Naive B cell (primary cell): ENCODE data around the gene ABHD18. TPM values are rescaled to one million over a fixed set of nuclear protein-coding genes. Genes with fewer than 3 reads are reported as not detected.
"Not testable (repeated sequence)": the region's sequence is repeated elsewhere in the genome, so short reads cannot be mapped to it uniquely, and the experiment has no call there.

Experiments used
- ATAC-seq, 2 donors: fragments of 150-1000 bp; cut with Tn5 transposase; 2 replicates each; pipeline ENCODE4 v1.10.0; 2021; ENCODE audit warnings: low read depth in 2 of 2, mild to moderate bottlenecking in 2 of 2, moderate library complexity in 2 of 2
- DNase-seq: peaks from one replicate; pipeline ENCODE4 v3.0.0; 2022
- H3K27ac Mint-ChIP-seq, 6 donors: one replicate each; pipeline ENCODE4 v1.8.0; 2020 to 2022; ENCODE audit warnings: mild to moderate bottlenecking in 6 of 6, mixed read lengths in 6 of 6, moderate library complexity in 5 of 6, inconsistent platforms in 2 of 6
- H3K27me3 Mint-ChIP-seq, 3 donors: one replicate each; pipeline ENCODE4 v1.8.0; 2021 to 2022; ENCODE audit warnings: mixed read lengths in 3 of 3, mild to moderate bottlenecking in 1 of 3
- H3K36me3 Mint-ChIP-seq, 2 donors: one replicate each; pipeline ENCODE4 v1.8.0; 2020 to 2022; ENCODE audit warnings: mixed read lengths in 2 of 2, inconsistent platforms in 1 of 2, mild to moderate bottlenecking in 1 of 2
- H3K4me1 Mint-ChIP-seq, 3 donors: one replicate each; pipeline ENCODE4 v1.8.0; 2020 to 2022; ENCODE audit warnings: mixed read lengths in 3 of 3, inconsistent platforms in 1 of 3, mild to moderate bottlenecking in 1 of 3, moderate library complexity in 1 of 3
- H3K4me3 Mint-ChIP-seq, 8 donors: one replicate each; pipeline ENCODE4 v1.8.0; 2020 to 2022; ENCODE audit warnings: mild to moderate bottlenecking in 8 of 8, mixed read lengths in 8 of 8, moderate library complexity in 8 of 8, inconsistent platforms in 2 of 8
- H3K9me3 Mint-ChIP-seq, 7 donors: one replicate each; pipeline ENCODE4 v1.8.0; 2020 to 2022; ENCODE audit warnings: mixed read lengths in 7 of 7, mild to moderate bottlenecking in 5 of 7, inconsistent platforms in 2 of 7, moderate library complexity in 1 of 7
- polyA plus RNA-seq, 6 donors: library from polyadenylated mRNA; unstranded; fragments of 300-500 nt; fragmentation: Illumina TruSeq; gene quantifications; one replicate each; pipeline ENCODE4 v1.2.3, GENCODE V29; 2021; ENCODE audit warnings: low read depth in 6 of 6

Gene ABHD18
- polyA plus RNA-seq, 6 donors from 2014 or later: 3.4 to 12.3 (median 8.5) TPM

DNA sequence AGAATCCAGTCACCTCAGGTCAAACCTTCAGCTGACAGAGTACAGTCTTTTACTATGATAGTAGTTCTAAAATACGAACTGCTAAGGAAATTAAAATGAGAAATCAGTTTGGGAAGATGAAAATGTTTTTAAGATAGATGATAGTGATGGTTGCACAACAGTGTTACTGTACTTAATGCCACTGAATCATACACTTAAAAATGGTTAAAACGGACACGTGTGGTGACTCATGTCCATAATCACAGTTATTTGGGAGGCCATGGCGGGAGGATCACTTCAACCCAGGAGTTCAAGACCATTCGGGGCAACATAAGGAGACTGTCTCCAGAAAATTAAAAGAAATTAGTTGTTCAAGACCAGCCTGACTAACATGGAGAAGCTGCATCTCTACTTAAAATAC, 41.4 kb downstream of the ABHD18 start:
- H3K27me3 Mint-ChIP-seq: no peaks in the 10 kb centered on the region
- H3K36me3 Mint-ChIP-seq: peaks cover 8 to 22% of the 10 kb centered on the region in 2 donors
- no peak for DNase-seq

DNA sequence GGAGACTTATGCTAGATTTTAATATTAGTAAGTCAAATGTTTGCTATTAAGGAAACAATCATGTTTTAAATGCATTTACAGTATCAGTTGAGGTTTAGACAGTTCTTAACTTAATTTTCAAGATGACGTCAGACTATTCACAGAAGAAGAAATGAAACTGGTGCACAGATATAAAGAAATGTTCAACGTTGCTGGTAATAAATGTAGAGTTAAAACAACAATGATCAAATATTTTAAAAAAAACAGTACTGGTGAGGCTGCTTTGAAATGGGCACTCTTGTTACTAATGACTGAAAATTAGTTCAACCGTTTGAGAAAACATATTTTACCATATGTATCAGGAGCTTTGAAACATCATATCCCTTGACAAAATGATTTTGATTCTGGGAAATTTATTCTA, 44.2 kb downstream of the ABHD18 start:
- Mint-ChIP-seq H3K36me3 (peaks cover 14 to 23% of the 10 kb centered on the region in 2 donors), H3K27ac (peak overlapping the region in 1 of 6 donors; percentile 11), H3K4me1 (peaks cover 0 to 4% (median 0%) of the 10 kb centered on the region in 3 donors), H3K27me3 (no peaks in the 10 kb centered on the region), H3K4me3 (no peak overlapping the region), H3K9me3 (peaks cover 0 to 4% (median 0%) of the 10 kb centered on the region in 7 donors)
- DNase-seq (no peak), ATAC-seq (no peak)

More for the DNA sequence above, 41.4 kb downstream of the ABHD18 start:
- ATAC-seq: no peak
- no peak overlapping the region for H3K27ac Mint-ChIP-seq
- H3K4me3 Mint-ChIP-seq: no peak overlapping the region
- H3K4me1 Mint-ChIP-seq: peaks cover 0 to 4% (median 0%) of the 10 kb centered on the region in 3 donors
- H3K9me3 Mint-ChIP-seq: no peaks in the 10 kb centered on the region

- peaks cover 16 to 19% of the 10 kb centered on the region in 2 donors for H3K36me3 Mint-ChIP-seq
- H3K4me1 Mint-ChIP-seq: no peaks in the 10 kb centered on the region
- peaks cover 0 to 6% (median 0%) of the 10 kb centered on the region in 7 donors for H3K9me3 Mint-ChIP-seq
- no peak for ATAC-seq
- H3K27ac Mint-ChIP-seq: no peak overlapping the region
- no peak for DNase-seq
- H3K4me3 Mint-ChIP-seq: no peak overlapping the region
- no peaks in the 10 kb centered on the region for H3K27me3 Mint-ChIP-seq
These were observed 60.1 kb downstream of the ABHD18 start for GRCh38 chr4:128025319-128025718.

DNA sequence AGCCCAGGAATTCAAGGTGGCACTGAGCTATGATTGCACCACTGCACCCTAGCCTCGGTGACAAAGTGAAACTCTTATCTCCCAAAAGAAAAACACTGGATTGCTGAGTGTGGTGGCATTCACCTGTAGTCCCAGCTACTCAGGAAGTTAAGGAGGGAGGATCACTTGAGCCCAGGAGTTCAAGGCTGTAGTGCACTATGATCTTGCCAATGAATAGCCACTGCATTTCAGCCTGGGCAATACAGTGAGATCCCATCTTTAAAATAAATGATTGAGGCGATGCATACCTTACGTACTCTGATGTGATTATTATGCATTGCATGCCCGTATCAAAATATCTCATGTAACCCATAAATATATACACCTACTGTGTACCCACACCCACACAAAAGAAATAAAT, 64.7 kb downstream of the ABHD18 start:
- DNase-seq (no peak), ATAC-seq (no peak)
- Mint-ChIP-seq H3K9me3 (no peaks in the 10 kb centered on the region), H3K4me3 (no peak overlapping the region), H3K36me3 (peaks cover 5 to 8% of the 10 kb centered on the region in 2 donors), H3K27me3 (no peaks in the 10 kb centered on the region), H3K27ac (no peak overlapping the region), H3K4me1 (no peaks in the 10 kb centered on the region)

GRCh38 chr4:128031756-128032384, 66.7 kb downstream of the ABHD18 start:
- Mint-ChIP-seq H3K27me3 (no peaks in the 10 kb centered on the region), H3K4me1 (no peaks in the 10 kb centered on the region), H3K27ac (peak overlapping the region in 2 of 6 donors; percentile 54 to 57), H3K36me3 (peaks cover 0 to 8% of the 10 kb centered on the region in 2 donors), H3K4me3 (no peak overlapping the region), H3K9me3 (no peaks in the 10 kb centered on the region)
- DNase-seq: no peak
- ATAC-seq: no peak

DNA sequence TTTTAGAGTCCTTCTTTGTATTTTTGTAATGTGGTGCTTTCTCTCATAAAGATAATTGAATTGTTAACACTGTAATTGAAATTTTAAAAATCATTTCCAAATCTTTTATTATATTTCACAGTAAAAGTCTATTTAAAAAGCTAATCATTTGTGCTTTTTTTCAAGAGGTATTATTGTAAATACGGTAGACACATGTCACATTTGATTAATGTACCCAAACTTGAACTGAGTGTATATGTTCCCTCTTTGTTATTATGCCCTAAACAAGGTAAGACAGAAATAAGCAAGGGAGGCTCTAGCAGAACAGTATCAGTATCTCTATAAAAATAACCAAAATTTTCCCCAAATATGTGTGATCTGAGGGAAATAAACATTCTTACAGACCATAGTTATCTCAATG, 74.4 kb downstream of the ABHD18 start:
- Mint-ChIP-seq H3K36me3 (no peaks in the 10 kb centered on the region), H3K4me3 (no peak overlapping the region), H3K27ac (peak overlapping the region in 1 of 6 donors; percentile 55), H3K27me3 (no peaks in the 10 kb centered on the region), H3K9me3 (no peaks in the 10 kb centered on the region), H3K4me1 (no peaks in the 10 kb centered on the region)
- DNase-seq (no peak), ATAC-seq (no peak)

DNA sequence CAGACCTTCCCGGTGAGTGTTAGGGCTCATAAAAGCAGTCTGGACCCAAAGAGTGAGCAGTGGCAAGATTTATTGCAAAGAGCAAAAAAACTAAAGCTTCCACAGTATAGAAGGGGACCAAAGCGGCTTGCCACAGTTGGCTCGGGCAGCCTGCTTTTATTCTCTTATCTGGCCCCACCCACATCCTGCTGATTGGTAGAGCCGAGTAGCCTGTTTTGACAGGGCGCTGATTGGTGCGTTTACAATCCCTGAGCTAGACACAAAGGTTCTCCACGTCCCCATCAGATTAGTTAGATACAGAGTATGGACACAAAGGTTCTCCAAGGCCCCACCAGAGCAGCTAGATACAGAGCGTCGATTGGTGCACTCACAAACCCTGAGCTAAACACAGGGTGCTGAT, 81.8 kb downstream of the ABHD18 start:
- H3K36me3 Mint-ChIP-seq, H3K9me3 Mint-ChIP-seq, H3K4me3 Mint-ChIP-seq, ATAC-seq, H3K27me3 Mint-ChIP-seq, H3K4me1 Mint-ChIP-seq, DNase-seq: not testable (repeated sequence)
- peak overlapping the region in 1 of 6 donors; percentile 47 for H3K27ac Mint-ChIP-seq

- H3K27me3 Mint-ChIP-seq, H3K36me3 Mint-ChIP-seq, H3K27ac Mint-ChIP-seq, DNase-seq, H3K4me3 Mint-ChIP-seq, H3K4me1 Mint-ChIP-seq, H3K9me3 Mint-ChIP-seq, ATAC-seq: not testable (repeated sequence)
These were observed 82.3 kb downstream of the ABHD18 start for GRCh38 chr4:128047514-128047913.

- not testable (repeated sequence) for H3K36me3 Mint-ChIP-seq, H3K4me3 Mint-ChIP-seq, DNase-seq, ATAC-seq, H3K27me3 Mint-ChIP-seq, H3K9me3 Mint-ChIP-seq, H3K4me1 Mint-ChIP-seq
- H3K27ac Mint-ChIP-seq: peak overlapping the region in 1 of 6 donors; percentile 26
These were observed 86.0 kb downstream of the ABHD18 start for GRCh38 chr4:128051229-128051628.

DNA sequence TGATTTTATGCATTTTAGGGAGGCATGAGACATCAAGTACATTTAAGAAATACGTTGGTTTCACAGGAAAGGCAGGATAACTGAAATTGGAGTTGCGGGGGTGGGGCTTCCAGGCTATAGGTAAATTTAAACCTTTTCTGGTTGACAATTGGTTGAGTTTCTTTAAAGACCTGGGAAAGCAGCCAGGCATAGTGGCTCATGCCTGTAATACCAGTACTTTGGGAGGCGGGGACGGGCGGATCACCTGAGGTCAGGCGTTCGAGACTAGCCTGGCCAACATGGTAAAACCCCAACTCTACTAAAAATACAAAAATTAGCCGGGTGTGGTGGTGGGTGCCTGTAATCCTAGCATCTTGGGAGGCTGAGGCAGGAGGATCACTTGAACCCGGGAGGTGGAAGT, 89.7 kb downstream of the ABHD18 start:
- H3K4me3 Mint-ChIP-seq, H3K27me3 Mint-ChIP-seq, H3K9me3 Mint-ChIP-seq, H3K36me3 Mint-ChIP-seq, ATAC-seq, DNase-seq, H3K4me1 Mint-ChIP-seq: not testable (repeated sequence)
- peak overlapping the region in 1 of 6 donors; percentile 81 for H3K27ac Mint-ChIP-seq

GRCh38 chr4:128055441-128056206, 90.4 kb downstream of the ABHD18 start:
- H3K36me3 Mint-ChIP-seq, DNase-seq, H3K4me3 Mint-ChIP-seq, H3K27me3 Mint-ChIP-seq, ATAC-seq, H3K4me1 Mint-ChIP-seq, H3K9me3 Mint-ChIP-seq: not testable (repeated sequence)
- H3K27ac Mint-ChIP-seq: peak overlapping the region in 2 of 6 donors; percentile 53 to 63

DNA sequence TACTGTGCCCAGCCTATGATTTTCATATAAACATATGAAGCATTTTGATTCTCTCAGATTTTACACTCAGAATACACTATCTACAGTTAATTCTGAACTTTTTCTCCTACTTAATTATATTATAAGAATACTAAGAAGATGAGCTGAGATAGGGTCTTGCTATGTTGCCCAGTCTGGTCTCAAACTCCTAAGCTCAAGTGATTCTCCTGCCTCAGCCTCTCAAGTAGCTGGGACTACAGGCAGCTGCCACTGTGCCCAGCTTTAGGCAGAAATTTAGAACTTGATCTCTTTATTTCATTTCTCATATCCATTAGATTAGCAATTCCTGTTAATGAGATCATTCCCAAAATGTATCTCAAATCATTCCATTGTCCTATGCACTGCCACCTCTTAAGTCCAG, 91.2 kb downstream of the ABHD18 start:
- Mint-ChIP-seq H3K27me3 (peaks cover 0 to 7% (median 0%) of the 10 kb centered on the region in 3 donors), H3K36me3 (no peaks in the 10 kb centered on the region), H3K4me1 (peaks cover 0 to 7% (median 5%) of the 10 kb centered on the region in 3 donors), H3K9me3 (peaks cover 0 to 2% (median 0%) of the 10 kb centered on the region in 7 donors), H3K4me3 (peak overlapping the region in 1 of 8 donors; percentile 16), H3K27ac (no peak overlapping the region)
- DNase-seq: no peak
- ATAC-seq: no peak

DNA sequence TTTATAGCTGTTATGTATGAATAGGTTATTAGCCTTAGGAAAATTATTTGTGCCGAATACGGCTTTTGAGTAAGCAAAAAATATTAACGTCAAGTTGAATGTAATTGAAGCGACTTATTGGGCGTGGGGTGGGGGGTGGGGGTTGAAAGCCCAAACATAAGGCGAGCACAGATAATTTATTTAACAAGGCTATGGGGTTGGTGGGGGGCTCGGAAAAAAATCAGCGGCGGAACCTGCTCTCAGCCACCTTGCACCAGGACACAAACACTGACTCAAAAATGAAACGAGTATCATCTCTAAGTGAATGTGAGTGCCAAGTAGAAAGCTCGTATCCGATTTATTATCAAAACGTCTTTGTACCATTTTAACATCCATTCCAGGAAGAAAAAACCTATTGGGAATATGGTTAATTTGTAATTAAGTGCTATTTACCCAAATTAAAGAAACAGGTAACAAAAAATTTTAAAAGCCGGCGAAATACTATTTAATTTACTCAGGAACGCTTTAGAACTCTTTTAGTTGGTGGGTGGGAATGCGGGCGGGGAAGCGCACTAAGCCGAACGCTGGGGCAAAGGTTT, 95.0 kb downstream of the ABHD18 start:
- Mint-ChIP-seq H3K4me3 (peak overlapping the region; percentile 79 to 92 (median 87)), H3K9me3 (no peaks in the 10 kb centered on the region), H3K27ac (peak overlapping the region; percentile 82 to 96 (median 92)), H3K27me3 (peaks cover 0 to 7% (median 0%) of the 10 kb centered on the region in 3 donors), H3K36me3 (no peaks in the 10 kb centered on the region), H3K4me1 (peaks cover 0 to 12% (median 11%) of the 10 kb centered on the region in 3 donors)
- ATAC-seq (no peak), DNase-seq (no peak)
